DMS153 (cell line): ENCODE results near the gene TMEM170A.
A peak's percentile ranks its signal among the peaks of the same experiment; 100 is the strongest.
"Not testable (repeated sequence)": the region's sequence is repeated elsewhere in the genome, so short reads cannot be mapped to it uniquely, and the experiment has no call there.

Source experiments
- DNase-seq: peaks from one replicate; lab custom pipeline; 2025; lab: John Stamatoyannopoulos, UW

Gene TMEM170A

DNA sequence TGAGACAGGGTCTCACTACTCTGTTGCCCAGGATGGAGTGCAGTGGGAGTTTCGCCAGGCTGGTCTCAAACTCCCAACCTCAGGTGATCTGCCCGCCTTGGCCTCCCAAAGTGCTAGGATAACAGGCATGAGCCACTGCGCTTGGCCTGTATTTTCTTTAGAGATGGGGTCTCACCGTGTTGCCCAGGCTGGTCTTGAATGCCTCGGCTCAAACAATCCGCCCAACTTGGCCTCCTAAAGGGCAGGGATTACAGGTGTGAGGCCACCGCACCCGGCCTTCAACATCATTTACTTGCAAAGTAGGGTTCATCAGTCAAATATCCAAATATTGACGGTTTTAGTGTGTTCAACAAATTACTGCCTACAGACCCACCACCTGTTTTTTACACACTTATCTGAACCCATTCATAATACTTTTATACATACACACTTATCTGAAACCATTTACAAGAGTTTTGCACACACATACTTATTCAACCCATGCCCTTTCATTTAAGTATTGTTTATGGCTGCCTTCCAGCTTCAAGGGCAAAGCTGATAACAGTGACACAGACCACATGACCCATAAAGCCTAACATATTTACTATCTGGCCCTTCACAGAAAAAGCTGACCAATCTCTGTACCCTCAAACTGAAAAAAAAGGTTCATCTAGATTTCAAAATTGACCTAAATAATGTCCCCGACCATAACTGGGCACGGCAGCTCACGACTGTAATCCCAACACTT, 11.9 kb downstream of the TMEM170A start:
- no peak for DNase-seq

DNA sequence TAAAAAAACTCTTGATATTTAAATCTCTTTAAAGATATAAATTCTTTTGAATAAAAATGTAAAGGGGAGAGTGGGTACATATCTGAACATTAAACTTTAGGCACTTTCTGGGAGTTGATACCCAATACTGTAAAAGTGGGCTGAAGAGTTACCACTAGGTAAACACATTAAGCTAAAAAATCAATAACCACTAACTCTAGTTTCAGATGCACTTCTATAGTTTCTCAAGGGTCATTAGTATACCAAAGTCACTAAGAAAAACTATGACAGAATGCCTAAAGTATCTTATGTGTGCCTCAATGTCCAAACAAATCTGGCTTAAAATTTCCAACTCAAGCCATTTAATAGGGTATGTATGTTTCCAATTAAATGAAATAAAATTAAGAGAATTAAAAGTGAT, 18.1 kb downstream of the TMEM170A start:
- DNase-seq = no peak

DNA sequence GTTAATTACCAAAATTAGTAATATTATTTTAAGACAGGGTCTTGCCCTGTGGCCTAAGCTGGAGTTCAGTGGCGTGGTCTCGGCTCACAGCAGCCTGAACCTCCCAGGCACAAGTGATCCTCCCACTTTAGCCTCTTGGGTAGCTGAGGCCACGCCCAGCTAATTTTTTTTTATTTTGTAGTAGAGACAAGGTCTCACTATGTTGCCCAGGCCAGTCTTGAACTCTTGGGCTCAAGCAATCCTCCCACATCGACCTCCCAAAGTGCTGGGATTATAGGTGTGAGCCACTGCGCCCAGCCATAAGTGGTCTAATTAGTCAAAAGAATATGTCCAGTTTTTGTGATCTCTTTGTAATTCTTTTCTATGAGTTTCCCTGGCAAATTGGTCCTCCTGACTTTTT, 19.2 kb downstream of the TMEM170A start:
- no peak for DNase-seq

DNA sequence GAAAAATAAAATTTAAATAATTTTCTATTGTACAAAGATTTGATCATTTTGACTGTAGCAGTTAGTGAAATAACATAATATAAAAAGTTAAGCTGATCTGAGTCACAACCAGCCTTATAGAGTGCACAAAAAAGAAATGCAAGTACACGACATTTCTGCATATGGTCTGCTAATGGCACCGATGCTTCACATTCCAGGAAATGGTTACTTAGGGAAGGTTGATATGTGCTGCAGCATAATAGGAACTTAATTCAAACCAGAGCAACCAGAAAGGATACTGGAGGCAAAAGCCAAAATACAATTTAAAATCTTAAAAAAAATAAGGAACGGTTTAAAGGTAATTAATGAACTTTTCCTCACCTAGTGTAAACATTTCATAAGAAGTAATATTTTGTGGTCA, 21.2 kb downstream of the TMEM170A start:
- DNase-seq = no peak

DNA sequence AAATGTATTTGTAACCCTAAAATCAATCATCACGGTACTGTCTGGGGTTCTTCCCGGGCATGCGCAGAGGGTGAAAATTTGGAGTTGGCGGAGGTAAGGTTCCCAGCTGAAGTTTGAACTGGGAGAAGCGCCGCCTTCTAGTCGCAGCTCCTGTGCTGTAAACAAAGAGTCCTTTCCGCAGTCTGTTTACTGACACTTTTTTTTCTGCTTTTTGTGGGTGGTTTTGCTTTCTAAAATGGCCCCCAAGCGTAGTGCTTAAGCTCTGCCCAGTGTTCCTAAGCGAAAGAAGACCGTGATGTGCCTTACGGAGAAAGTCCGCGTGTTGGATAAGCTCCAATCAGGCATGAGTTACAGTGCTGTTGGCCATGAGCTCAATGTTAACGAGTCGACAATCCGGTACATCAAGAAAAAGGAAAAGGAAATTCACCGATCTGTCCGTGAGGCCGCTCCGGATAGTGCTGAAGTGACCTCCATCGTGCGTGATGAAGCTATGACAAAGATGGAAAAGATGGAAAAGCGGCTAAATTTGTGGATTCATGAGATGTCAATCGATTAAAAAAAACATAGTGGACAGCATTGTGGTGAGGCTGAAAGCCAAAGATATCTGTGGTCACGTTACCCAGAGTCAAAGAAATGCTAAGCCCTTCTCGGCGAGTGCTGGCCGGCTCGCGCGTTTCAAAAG, 30.6 kb downstream of the TMEM170A start:
- DNase-seq = peak; percentile 82

DNA sequence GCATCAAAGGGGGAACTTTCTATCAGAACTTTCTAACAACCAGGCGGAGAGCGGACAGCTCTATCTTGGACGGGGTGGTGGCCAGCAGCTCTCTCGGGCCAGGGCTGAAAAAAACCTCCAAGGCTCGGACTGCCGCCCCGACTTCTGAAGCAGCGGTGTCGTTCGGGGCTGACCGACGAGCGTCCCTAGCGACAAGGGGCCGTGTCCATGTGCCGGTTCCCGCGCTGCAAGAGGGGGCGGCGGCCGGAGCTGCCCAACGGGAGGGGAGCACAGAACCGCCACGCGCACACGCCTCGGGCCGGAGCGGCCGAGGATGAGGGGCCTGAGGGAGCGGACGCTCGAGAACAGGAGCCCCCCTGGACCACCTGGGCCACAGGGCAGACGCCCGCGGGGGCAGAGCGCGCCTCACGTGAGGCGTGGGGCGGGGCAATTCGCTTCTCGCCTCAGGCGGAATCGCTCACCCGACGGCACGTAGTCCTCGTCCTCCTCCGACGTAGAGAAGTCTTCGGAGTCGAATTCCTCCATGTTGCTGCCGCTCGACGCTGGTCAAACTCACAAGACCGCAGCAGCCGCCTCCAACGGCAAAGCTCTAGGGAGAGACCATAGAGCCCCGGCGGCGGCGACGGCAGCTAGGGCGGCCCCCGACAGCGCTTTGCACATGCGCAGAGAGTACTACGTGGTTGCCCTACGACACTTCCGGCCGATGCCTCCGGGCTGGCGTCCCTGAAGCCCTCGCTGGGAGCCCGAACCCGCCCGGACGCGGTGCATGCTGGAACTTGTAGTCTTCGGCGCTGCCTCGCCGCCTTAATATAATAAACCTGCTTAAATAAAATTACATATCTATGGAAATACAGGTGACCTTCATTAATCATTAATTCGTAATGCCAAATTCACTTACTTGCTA, 31.4 kb downstream of the TMEM170A start, which contains the start of gene CFDP1:
Gene CFDP1, minus strand, starts transcription at position 676 of the 904 bp plus-strand sequence. Its CDS starts 151 bp downstream, at position 525.
- DNase-seq = peak; percentile 87

DNA sequence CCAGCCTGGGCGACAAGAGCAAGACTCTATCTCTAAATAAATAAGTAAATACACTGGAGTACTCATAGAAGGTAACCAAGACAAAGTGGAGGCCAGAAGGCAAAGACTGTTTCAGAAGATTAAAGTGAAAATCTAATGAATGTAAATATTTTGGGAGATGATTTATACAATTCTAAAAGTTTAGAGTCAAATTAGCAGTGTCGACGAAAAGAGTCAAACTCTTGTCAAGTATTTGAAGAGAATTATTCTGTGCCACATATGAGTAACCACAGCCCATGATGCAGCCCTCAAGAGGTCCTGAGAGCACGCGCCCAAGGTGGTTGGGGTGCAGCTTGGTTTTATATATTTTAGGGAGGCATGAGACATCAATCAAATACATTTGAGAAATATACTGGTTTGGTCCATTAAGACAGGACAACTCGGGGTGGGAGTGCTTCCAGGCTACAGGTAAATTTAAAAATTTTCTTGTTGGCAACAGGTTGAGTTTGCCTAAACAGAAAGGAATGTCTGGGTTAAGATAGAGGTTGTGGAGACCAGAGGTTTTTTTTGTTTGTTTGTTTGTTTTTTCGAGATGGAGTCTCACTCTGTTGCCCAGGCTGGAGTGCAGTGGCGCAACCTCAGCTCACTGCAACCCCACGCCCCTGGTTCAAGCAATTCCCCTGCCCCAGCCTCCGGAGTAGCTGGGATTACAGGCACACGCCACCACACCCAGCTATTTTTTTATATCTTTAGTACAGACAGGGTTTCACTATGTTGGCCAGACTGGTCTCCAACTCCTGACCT, 34.7 kb downstream of the TMEM170A start:
- no peak for DNase-seq

DNA sequence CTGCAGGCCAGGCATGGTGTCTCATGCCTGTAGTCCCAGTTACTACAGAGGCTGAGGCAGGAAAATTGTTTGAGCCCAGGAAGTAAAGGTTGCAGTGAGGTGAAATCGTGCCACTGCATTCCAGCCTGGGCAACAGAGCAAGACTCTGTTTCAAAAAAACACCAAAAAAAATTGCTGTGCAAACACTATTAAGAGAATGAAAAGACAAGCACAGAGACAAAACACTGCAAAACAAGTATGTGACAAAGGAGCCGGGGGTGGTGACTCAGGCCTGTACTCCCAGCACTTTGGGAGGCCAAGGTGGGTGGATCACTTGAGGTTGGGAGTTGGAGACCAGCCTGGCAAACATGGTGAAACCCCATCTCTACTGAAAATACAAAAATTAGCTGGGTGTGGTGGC, 38.0 kb downstream of the TMEM170A start:
- DNase-seq = not testable (repeated sequence)

DNA sequence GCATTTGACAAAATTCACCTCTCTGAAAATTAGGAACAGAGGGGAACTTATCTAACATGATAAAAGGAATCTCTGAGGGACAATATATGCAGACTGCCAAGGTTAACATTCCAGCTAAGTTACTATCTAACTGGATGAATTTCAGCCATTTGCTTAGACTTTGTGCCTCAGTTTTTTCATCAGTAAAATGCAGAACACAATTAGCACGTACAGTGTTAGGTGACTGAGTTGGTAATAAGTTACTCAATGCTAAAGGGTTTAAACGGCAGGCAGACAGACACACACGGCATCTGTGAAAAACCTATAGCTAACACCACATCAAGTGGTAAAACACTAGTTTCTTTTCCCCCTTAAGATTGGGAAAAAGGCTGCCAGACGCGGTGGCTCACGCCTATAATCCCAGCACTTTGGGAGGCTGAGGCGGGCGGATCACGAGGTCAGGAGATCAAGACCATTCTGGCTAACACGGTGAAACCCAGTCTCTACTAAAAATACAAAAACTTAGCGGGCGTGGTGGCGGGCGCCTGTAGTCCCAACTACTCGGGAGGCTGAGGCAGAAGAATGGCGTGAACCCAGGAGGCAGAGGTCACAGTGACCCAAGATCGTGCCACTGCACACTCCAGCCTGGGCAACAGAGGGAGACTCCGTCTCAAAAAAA, 40.3 kb downstream of the TMEM170A start:
- DNase-seq = not testable (repeated sequence)

DNA sequence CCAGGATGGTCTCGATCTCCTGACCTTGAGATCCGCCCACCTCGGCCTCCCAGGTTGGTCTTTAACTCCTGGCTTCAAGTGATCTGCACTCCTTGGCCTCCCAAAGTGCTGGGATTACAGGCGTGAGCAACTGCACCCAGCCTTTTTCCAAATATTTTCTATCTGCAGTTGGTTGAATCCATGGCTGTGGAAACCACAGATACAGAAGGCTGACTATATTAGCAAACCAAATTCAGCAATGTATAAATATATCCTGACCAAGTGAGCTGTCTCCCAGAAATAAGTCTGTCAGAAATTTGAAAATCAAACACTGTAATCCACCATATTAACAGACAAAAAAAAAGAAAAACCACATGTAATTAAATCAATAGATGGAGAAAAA, 40.8 kb downstream of the TMEM170A start:
- no peak for DNase-seq

DNA sequence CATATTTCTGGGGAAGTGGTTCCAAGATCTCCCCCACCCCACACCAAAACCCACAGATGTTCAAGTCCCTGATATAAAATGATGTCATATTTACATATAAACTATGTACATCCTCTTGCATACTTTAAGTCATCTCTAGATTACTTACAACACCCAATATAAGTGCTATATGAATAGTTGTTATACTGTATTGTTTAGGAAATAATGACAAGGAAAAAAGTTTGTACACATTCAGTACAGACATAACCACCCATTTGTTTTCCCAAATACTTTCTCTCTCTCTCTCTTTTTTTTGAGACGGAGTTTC, 42.7 kb downstream of the TMEM170A start:
- no peak for DNase-seq

DNA sequence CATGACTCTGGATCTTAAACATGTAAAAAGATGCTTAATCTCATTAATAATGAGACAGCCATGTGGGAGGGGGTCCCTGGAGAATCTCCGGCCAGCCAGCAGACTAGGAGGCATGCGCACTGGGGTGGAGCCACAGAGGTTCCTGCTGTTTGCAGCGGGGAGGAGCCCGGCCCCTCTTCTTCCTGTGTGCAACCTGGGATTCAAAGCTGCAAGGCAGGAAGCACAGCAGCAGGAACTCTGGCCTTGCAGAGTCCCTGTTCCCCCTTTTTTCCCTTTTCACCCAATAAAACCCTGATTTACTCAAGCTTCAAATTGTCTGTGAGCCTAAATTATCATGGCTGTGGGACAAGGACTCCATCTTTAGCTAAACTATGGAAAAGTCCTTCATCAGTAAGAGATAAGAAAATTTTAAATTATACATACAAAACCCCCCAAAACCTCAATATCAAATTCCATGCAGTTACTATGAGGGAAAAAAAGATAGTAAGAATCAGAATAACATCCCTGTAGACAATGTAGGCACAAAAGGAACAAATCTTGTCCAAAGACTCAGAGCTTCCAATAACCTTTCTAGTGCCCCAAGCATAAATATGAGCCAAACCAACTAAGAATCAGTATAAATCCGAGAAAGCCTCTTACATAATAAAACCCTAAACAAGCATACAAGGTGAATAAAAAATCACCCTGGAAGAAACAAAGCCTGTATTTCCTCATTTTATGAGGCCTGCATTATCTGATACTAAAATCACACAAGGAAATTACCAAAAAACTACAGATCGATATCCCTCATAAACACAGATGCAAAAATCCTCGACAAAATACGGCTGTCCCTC, 43.3 kb downstream of the TMEM170A start:
- peak; percentile 47 for DNase-seq

DNA sequence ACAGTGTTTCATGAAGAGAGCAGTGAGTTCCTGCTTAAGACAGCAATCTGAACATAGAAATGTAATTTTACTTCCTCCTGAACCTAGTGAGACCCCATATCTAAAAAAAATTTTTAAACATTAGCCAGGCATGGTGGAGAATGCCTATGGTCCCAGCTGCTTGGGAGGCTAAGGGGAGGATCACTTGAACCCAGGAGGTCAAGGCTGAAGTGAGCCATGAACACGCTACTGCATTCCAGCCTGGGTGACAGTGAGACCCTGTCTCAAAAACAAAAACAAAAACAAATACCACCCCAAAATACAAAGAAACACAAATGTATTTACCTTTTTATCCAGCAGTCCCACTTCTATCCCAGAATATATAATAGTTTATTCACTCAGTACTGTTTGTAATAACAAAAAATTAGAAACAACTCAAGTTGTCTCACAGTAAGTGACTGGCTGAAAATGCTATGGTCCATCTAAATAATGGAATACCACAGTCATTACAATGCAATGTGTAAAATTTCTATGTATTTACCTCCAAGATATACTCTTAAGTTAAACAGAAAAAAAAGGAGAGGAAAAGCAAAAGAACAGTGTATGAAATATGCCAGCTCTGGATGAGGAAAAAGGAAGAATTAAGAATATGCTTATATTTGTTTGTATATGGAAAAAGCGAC, 47.5 kb downstream of the TMEM170A start:
- no peak for DNase-seq

DNA sequence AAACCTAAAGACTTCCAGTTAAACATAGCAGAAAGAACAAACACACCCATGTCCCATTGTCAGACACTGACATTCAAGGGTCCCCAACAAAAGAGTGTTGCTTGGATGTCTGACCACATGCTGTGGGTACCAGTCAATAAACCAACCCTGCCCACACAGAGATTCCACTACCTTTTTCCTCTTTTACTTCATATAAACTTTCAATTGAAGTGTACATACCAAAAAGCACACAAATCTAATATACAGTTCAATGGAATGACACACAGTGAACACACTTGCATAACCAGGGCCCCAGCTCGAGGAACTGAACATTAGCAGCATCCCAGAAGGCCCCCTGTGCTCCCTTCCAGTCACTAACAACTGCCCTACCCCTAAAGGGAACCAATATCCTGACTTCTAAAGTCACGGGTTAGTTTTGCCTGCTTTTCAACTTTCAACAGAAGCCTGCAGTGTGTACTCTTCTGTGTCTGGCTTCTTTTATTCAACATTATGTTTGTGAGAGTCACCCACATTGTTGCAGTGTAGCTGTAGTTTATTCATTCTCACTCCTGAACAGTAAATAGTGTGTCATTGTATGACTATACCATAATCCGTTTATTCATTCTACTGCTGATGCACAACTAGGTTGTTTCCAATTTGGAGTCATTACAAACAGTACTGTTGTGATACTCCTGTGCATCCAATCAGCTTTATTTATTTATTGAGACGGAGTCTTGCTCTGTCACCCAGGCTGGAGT, 49.2 kb downstream of the TMEM170A start:
- DNase-seq = no peak

DNA sequence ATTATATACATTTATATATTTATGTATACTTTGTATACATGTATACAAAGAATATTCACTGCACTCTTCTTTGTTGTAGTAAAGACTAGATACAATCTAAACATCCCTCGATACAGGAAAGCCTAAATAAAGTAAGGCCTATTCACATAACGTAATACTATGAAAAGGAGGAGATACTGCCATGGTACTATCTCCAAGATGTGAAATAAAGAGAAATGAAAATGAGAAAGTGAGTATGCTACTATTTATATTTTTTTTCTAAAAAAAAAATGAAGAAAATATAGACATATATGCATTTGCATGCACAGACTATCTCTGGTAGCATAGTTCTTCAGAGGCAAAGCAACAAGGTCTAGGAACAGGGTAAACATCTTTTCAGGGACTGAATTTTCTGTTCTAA, 50.5 kb downstream of the TMEM170A start:
- DNase-seq = no peak

DNA sequence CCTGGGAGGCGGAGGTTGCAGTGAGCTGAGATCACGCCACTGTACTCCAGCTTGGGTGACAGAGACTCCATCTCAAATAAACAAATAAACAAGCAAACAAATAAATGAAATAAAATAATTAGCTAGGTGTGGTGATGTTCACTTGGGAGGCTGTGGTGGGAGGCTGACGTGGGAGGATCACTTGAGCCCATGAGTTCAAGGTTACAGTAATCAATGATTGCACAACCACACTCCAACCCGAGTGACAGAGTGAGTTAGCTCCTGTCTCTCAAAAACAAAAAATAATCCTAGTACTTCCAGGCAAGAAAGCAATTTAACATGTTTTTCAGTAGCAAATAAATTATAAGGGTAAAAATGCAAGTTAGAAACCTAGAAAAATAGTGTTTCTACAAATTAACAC, 57.5 kb downstream of the TMEM170A start:
- no peak for DNase-seq

DNA sequence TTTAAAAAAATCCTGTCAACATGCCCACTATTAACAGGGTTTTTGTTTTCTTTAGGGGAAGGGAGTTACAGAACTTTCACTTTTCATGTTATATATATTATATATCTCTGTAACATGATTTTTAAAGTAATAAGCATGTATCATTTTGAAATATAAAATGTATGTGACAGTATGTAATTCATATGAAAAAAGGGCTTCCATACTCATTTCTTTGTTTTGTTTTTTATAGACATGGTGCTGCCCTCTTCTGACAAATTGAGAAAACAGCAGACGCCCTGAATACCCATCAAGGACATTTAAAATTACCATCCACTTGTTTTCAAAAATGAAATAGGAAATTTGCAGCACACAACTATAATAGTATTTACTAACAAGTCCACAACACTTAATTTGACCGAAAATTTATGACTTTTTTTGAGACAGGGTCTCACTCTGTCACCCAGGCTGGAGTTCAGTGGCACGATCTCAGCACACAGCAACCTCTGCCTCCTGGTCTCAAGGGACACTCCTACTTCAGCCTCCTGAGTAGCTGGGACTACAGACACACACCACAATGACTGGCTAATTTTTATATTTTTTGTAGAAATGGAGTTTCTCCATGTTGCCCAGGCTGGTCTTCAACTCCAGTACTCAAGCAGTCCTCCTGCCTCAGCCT, 61.5 kb downstream of the TMEM170A start:
- DNase-seq = no peak

DNA sequence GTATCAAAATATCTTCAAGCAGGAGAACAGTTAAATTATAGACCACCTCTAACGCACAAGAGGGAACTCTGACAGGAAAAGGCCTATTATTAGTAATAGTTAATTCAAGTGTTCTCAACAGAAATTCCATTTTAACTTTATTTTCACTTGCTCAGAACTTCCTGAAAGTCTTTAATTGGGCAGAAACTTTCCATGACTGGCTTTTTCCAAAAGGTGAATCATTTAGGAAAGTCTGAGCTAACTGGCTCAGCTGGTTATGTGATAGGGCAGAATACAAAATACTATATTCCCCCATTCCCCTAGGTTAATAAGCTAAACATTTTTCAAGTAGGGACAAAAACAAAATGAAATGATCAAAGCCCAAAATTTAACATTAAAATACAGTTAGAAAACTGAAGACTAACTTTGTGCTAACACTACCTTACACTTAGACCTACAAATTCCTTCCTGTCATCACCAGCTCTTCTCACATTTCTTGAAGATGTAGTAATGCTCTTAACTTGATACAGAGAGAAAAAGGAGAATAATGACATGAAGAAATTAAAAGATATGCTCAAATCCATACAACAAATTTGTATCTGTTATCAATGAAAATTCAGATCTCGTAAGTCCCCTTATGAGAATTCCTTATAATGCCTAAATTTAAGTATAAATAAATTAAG, 62.2 kb downstream of the TMEM170A start:
- no peak for DNase-seq
